Measurements from ENCODE around the gene PLCB4.
A peak's percentile ranks its signal among the peaks of the same experiment; 100 is the strongest.

Gene PLCB4

DNA sequence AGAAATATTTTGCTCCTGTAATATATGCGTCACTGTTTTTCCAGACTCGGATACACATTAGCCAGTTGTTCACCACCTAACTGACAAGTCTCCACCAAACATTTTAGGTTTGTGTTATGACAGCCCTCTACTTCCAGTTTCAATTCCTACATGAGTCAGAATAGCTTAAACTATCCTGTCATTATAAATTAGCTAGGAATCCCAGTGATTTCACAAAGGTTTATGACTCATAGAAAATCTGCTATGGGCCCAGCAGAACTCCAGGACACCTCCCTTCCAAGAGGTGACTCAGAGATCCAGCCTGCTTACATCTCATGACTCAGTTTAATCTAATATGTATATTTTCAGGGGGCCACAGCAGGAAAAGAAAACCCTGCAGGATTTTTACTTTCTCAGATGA lies 17.4 kb upstream of the PLCB4 start:
- POLR2A ChIA-PET = interaction anchor here (0.6 to 1.0 kb wide), 2 partner anchors 15 to 23 kb away, joined by 3 to 8 read pairs; no protein-coding TSS in a partner anchor
- peak; percentile 89 for DNase-seq (ENCODE audit: low read depth, low spot score)

DNA sequence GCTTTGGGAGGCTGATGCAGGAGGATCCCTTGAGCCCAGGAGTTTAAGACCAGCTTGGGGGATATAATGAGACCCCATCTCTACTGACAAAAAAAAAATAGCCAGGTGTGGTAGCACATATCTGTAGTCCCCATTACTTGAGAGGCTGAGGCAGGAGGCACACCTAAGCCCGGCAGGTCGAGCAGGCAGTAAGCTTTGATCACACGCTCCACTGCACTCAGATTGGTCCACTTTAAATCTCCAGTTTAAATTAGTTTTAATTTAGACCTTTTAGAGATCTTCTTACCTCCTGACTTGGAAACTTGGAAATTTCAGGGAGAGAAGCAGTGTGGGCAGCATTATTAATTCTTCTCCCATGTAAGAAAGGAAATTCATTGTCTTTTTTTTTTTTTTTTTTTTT lies 16.8 kb upstream of the PLCB4 start:
- TF ChIP-seq, protein P1, sequence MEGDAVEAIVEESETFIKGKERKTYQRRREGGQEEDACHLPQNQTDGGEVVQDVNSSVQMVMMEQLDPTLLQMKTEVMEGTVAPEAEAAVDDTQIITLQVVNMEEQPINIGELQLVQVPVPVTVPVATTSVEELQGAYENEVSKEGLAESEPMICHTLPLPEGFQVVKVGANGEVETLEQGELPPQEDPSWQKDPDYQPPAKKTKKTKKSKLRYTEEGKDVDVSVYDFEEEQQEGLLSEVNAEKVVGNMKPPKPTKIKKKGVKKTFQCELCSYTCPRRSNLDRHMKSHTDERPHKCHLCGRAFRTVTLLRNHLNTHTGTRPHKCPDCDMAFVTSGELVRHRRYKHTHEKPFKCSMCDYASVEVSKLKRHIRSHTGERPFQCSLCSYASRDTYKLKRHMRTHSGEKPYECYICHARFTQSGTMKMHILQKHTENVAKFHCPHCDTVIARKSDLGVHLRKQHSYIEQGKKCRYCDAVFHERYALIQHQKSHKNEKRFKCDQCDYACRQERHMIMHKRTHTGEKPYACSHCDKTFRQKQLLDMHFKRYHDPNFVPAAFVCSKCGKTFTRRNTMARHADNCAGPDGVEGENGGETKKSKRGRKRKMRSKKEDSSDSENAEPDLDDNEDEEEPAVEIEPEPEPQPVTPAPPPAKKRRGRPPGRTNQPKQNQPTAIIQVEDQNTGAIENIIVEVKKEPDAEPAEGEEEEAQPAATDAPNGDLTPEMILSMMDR (IDR thresholded peaks at IDR 0.05; ENCODE audit: insufficient read depth, low read length, missing control alignments) = no peak
- ChIA-PET POLR2A (interaction anchor here (1.0 kb wide), 1 partner anchor 14 kb away, joined by 8 read pairs; no protein-coding TSS in a partner anchor), CTCF (interaction anchor here (2.2 kb wide), 1 partner anchor 11 kb away, joined by 6 read pairs; no protein-coding TSS in a partner anchor)
- no peak overlapping the region for H3K4me3 ChIP-seq (ENCODE audit: low read depth, low read length)
- DNase-seq (ENCODE audit: low read depth, low spot score) = no peak

More for the DNA sequence above, 17.4 kb upstream of the PLCB4 start:
- TF ChIP-seq, protein P1 (IDR thresholded peaks at IDR 0.05; ENCODE audit: insufficient read depth, low read length, missing control alignments) = no peak
- CTCF ChIA-PET = interaction anchor here (2.2 kb wide), 1 partner anchor 11 kb away, joined by 6 read pairs; no protein-coding TSS in a partner anchor
- no peak overlapping the region for H3K4me3 ChIP-seq (ENCODE audit: low read depth, low read length)

DNA sequence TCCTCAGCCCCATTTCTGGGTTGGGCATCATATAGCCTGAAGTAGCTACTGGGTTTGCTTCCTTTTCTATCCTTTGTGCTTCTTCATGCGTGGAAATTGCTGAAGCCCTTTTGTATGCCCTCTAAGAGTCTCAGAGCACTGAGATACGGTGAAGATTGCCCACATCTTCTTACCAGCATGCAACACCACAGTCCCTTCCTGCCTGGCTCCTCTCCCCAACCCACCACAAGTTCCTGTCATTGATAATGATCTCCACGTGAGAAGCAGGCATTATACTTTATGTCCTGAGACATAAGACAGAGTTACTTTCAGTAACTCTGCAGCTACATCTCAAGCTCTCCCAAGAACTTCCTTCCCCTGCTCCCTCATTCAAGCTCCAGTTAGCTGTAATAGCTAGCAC lies 15.8 kb upstream of the PLCB4 start:
- ChIA-PET POLR2A (no interaction called here), CTCF (interaction anchor here (1.0 to 2.2 kb wide), 2 partner anchors 12 to 354 kb away, joined by 3 to 6 read pairs; no protein-coding TSS in a partner anchor)

DNA sequence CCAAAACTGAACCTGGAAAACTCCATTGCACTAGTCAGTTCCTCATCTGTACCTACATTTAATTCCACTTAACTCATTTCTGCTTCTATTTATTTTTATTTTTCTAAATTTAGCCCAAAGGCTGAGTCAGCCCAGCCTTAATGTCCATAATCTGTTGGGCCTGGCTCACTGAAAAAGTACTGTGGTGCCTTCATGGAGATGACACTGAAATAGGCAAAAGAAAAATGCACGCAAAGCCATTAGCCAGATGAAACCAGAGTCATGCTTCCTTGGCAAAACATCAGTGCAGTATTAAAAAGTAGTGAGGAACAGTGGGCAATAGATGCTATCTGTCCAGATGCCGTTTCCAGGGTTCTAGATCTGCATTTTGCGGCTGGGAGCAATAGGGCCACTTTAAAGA lies 14.7 kb upstream of the PLCB4 start:
- CTCF ChIA-PET = interaction anchor here (1.1 kb wide), 1 partner anchor 9 kb away, joined by 3 read pairs; no protein-coding TSS in a partner anchor
- DNase-seq (ENCODE audit: low read depth, low spot score) = no peak
- POLR2A ChIA-PET = interaction anchor here (1.2 kb wide), 1 partner anchor 39 kb away, joined by 3 read pairs; no protein-coding TSS in a partner anchor
- TF ChIP-seq, protein P1 (IDR thresholded peaks at IDR 0.05; ENCODE audit: insufficient read depth, low read length, missing control alignments) = no peak
- no peak overlapping the region for H3K4me3 ChIP-seq (ENCODE audit: low read depth, low read length)

More for the DNA sequence above, 15.8 kb upstream of the PLCB4 start:
- TF ChIP-seq, protein P1 (IDR thresholded peaks at IDR 0.05; ENCODE audit: insufficient read depth, low read length, missing control alignments) = no peak
- H3K4me3 ChIP-seq (ENCODE audit: low read depth, low read length) = no peak overlapping the region
- no peak for DNase-seq (ENCODE audit: low read depth, low spot score)

DNA sequence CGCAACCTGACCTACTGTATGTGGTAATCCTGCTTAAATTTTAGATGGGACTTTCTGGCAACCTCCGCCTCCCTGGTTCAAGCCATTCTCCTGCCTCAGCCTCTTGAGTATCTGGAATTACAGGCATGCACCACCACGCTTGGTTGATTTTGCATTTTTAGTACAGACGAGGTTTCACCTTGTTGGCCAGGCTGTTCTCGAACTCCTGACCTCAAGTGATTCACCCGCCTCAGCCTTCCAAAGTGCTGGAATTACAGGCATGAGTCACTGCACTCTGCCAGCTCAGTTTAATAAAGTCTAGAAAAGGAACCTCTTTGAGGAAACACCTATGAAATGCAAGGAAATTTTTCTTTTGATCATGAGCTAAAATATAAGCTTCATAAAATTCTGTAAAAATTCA lies 9.0 kb upstream of the PLCB4 start:
- ChIA-PET CTCF (no interaction called here), POLR2A (no interaction called here)
- TF ChIP-seq, protein P1 (IDR thresholded peaks at IDR 0.05; ENCODE audit: insufficient read depth, low read length, missing control alignments) = no peak
- H3K4me3 ChIP-seq (ENCODE audit: low read depth, low read length) = no peak overlapping the region
- DNase-seq (ENCODE audit: low read depth, low spot score) = no peak

DNA sequence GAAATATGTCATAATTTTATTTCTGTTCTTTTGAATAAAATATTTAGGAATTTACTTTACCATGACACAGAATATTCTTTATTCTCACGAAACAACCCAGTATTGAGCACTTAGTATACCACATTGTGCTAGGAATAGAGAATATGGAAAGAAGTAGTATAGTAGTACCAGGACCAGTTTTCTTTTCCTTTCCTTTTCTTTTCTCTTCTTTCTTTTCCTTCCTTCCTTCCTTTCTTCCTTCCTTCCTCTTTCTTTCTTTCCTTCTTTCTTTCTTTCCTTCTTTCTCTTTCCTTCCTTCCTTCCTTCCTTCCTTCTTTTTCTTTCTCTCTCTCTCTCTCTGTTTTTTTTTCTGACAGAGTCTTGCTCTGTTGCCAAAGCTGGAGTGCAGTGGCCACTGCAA lies 7.5 kb upstream of the PLCB4 start:
- no peak overlapping the region for H3K4me3 ChIP-seq (ENCODE audit: low read depth, low read length)
- POLR2A ChIA-PET = no interaction called here
- no peak for DNase-seq (ENCODE audit: low read depth, low spot score)
- TF ChIP-seq, protein P1 (IDR thresholded peaks at IDR 0.05; ENCODE audit: insufficient read depth, low read length, missing control alignments) = no peak
- CTCF ChIA-PET = no interaction called here

Measured in AG04449 (cell line).